Parathyroid adenoma (tissue), 2 donors: ENCODE measurements around the gene CUL4A.

ENCODE experiments used
- H2AFZ ChIP-seq: fragments of 300-600 bp; sonication (generic); one replicate; pipeline ENCODE4 v1.7.0; 2017; ENCODE audit warnings: antibody characterized with exemption, mild to moderate bottlenecking
- H3K27ac ChIP-seq: fragments of 300-600 bp; sonication (generic); one replicate; pipeline ENCODE4 v1.7.0; 2017
- H3K27me3 ChIP-seq: fragments of 300-600 bp; sonication (generic); one replicate; pipeline ENCODE4 v1.7.0; 2017; ENCODE audit warnings: low read length; ENCODE audit not compliant: control insufficient read depth, insufficient read depth
- H3K36me3 ChIP-seq: fragments of 300-600 bp; sonication (generic); one replicate; pipeline ENCODE4 v1.7.0; 2017; ENCODE audit warnings: low read length; ENCODE audit not compliant: control insufficient read depth, insufficient read depth
- H3K4me1 ChIP-seq: fragments of 300-600 bp; sonication (generic); one replicate; pipeline ENCODE4 v1.7.0; 2017; ENCODE audit warnings: control low read depth
- H3K4me2 ChIP-seq: fragments of 300-600 bp; sonication (generic); one replicate; pipeline ENCODE4 v1.7.0; 2017; ENCODE audit warnings: low read length
- H3K4me3 ChIP-seq: fragments of 300-600 bp; sonication (generic); one replicate; pipeline ENCODE4 v1.7.0; 2017; ENCODE audit warnings: low read depth, low read length
- H3K79me2 ChIP-seq: fragments of 300-600 bp; sonication (generic); one replicate; pipeline ENCODE4 v1.7.0; 2017; ENCODE audit warnings: control low read depth
- H3K9ac ChIP-seq: fragments of 300-600 bp; sonication (generic); one replicate; pipeline ENCODE4 v1.7.0; 2017; ENCODE audit warnings: mild to moderate bottlenecking
- H3K9me3 ChIP-seq: fragments of 300-600 bp; sonication (generic); one replicate; pipeline ENCODE4 v1.7.0; 2017; ENCODE audit warnings: low read length; ENCODE audit not compliant: control insufficient read depth
- TF ChIP-seq, protein P1 (sequence below): fragments of 300-600 bp; sonication (generic); IDR thresholded peaks from one replicate; pipeline ENCODE4 v1.7.0; 2017; ENCODE audit warnings: antibody characterized with exemption, mild to moderate bottlenecking
- donor health status: primary hyperparathyroidism.

CUL4A gene

DNA sequence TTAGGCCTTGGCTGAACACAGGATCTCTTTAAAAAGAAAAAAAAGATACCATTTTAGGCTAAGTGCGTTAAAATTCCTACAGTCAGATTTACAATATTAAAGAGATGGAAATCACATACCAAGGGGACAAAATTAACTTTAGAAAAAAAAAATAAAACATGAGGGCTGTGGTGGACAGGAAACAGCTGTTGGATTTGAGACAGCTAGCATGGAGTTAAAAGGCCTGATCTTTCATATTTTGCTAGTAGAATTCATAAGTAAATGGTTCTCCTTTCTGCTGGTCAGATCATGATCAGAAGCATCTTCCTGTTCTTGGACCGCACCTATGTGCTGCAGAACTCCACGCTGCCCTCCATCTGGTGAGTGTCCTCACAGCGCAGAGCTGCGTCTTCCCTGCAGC, 19.7 kb downstream of the CUL4A start:
- H3K9ac ChIP-seq, result no peak overlapping the region
- H2AFZ ChIP-seq, result no peak overlapping the region
- no peaks in the 10 kb centered on the region for H3K27me3 ChIP-seq
- H3K79me2 ChIP-seq, result no peaks in the 10 kb centered on the region
- H3K9me3 ChIP-seq, result no peaks in the 10 kb centered on the region
- no peaks in the 10 kb centered on the region for H3K4me1 ChIP-seq
- H3K4me3 ChIP-seq, result no peak overlapping the region
- no peak overlapping the region for H3K27ac ChIP-seq
- TF ChIP-seq, protein P1, sequence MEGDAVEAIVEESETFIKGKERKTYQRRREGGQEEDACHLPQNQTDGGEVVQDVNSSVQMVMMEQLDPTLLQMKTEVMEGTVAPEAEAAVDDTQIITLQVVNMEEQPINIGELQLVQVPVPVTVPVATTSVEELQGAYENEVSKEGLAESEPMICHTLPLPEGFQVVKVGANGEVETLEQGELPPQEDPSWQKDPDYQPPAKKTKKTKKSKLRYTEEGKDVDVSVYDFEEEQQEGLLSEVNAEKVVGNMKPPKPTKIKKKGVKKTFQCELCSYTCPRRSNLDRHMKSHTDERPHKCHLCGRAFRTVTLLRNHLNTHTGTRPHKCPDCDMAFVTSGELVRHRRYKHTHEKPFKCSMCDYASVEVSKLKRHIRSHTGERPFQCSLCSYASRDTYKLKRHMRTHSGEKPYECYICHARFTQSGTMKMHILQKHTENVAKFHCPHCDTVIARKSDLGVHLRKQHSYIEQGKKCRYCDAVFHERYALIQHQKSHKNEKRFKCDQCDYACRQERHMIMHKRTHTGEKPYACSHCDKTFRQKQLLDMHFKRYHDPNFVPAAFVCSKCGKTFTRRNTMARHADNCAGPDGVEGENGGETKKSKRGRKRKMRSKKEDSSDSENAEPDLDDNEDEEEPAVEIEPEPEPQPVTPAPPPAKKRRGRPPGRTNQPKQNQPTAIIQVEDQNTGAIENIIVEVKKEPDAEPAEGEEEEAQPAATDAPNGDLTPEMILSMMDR, result no peak
- no peak overlapping the region for H3K4me2 ChIP-seq
- no peaks in the 10 kb centered on the region for H3K36me3 ChIP-seq

DNA sequence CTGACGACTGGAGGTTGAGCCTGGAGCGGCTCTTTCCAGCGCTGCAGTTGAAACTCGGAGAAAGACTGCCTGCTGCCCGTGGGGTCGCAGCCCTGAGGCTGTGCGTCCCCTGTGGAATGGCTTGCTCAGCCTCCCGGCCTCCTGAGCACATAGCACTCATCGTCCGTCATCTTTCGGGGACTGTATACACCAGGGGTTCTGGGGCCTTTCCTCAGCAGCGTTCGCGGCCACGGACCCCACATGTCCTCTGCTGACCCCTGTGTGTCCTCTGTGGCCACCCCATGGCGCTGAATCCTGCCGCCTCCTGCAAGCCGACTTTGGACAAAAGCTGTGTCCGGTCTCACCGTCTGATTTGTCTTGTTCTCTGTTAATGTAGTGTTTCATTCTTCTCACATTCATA, 20.4 kb downstream of the CUL4A start:
- TF ChIP-seq, protein P1, result no peak
- H3K36me3 ChIP-seq, result no peaks in the 10 kb centered on the region

DNA sequence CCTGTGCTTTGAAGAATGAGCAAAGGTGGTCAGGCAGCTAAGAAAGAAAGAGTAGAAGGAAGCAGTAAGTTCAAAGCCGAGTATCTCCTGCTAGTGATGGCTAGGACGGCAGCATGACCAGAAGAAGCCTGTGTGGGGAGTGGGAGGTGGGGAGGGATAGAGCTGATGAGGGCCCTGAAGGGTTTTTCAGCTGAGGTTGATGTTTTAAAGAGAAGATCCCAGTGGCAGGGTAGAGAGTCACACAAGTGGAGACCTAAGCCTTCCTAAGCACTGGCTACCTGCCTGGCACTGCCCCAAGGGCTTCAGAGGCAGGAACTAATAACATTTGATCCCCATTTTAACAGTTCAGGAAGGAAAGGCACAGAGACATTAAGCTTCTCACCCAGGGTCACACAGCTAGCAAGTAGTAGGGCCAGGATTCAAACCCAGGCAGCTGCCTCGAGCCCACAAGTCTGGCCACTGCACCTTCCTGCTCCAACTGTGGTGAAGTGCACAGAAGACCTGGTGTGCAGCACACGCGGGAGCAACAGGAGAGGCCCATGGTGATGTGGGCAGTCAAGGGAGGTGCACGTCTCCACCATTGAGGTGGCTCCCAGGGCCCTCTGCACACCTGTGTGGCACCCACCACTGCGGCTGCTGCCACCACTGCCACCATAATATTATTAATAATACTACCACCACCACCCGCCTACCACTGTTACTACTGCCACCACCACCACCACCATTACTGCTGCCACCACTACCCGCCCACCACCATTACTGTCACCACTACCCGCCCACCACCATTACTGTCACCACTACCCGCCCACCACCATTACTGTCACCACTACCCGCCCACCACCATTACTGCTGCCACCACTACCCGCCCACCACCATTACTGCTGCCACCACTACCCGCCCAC, 22.1 kb downstream of the CUL4A start:
- TF ChIP-seq, protein P1, result no peak
- Histone ChIP-seq H3K27me3 (no peaks in the 10 kb centered on the region), H3K4me3 (no peak overlapping the region), H3K9ac (no peak overlapping the region), H2AFZ (no peak overlapping the region), H3K27ac (no peak overlapping the region), H3K4me2 (no peak overlapping the region), H3K36me3 (no peaks in the 10 kb centered on the region), H3K4me1 (no peaks in the 10 kb centered on the region), H3K9me3 (no peaks in the 10 kb centered on the region), H3K79me2 (no peaks in the 10 kb centered on the region)

More for the DNA sequence above, 20.4 kb downstream of the CUL4A start:
- H3K9ac ChIP-seq, result no peak overlapping the region
- no peak overlapping the region for H2AFZ ChIP-seq
- H3K4me2 ChIP-seq, result no peak overlapping the region
- H3K4me3 ChIP-seq, result no peak overlapping the region
- H3K9me3 ChIP-seq, result no peaks in the 10 kb centered on the region
- no peaks in the 10 kb centered on the region for H3K27me3 ChIP-seq
- H3K79me2 ChIP-seq, result no peaks in the 10 kb centered on the region
- no peak overlapping the region for H3K27ac ChIP-seq
- no peaks in the 10 kb centered on the region for H3K4me1 ChIP-seq

DNA sequence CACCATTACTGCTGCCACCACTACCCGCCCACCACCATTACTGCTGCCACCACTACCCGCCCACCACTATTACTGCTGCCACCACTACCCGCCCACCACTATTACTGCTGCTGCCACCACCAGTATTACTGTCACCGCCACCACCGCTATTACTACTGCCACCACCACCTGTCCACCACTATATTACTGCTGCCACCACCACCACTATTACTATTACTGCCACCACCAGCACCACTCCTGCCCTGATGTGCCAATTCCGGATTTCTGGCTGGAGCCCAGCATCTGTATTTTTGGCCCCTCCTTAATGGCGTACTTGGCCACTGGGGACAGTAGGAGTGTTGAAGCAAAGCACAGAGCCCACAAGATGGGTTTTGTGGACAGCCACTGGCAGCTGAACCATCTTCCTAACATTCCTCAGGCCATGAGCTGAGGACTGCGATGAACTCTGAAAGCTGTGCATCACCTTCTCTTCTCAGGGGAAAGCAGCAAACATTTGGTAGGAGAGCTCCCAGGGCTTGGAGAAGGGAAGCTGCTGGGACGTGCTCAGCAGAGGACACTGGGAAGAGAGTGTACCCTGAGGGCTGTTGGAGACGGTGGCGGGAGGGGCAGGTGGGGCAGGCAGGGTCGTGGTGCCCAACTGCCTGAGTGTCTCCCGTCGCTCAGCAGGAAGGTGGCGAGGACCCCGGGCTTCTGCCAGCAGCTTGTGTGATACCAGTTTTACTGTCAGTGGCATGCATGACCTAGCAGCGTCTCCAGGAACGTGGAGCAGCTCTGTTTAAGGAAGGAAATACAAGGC, 23.0 kb downstream of the CUL4A start:
- H3K36me3 ChIP-seq, result no peaks in the 10 kb centered on the region
- H3K9ac ChIP-seq, result no peak overlapping the region
- no peak overlapping the region for H2AFZ ChIP-seq
- H3K27me3 ChIP-seq, result no peaks in the 10 kb centered on the region
- no peaks in the 10 kb centered on the region for H3K79me2 ChIP-seq
- H3K4me1 ChIP-seq, result no peaks in the 10 kb centered on the region
- H3K9me3 ChIP-seq, result no peaks in the 10 kb centered on the region
- TF ChIP-seq, protein P1, result no peak
- H3K27ac ChIP-seq, result no peak overlapping the region
- H3K4me3 ChIP-seq, result no peak overlapping the region
- no peak overlapping the region for H3K4me2 ChIP-seq
